ENCODE data around the gene CREB3L1.

CREB3L1 gene

DNA sequence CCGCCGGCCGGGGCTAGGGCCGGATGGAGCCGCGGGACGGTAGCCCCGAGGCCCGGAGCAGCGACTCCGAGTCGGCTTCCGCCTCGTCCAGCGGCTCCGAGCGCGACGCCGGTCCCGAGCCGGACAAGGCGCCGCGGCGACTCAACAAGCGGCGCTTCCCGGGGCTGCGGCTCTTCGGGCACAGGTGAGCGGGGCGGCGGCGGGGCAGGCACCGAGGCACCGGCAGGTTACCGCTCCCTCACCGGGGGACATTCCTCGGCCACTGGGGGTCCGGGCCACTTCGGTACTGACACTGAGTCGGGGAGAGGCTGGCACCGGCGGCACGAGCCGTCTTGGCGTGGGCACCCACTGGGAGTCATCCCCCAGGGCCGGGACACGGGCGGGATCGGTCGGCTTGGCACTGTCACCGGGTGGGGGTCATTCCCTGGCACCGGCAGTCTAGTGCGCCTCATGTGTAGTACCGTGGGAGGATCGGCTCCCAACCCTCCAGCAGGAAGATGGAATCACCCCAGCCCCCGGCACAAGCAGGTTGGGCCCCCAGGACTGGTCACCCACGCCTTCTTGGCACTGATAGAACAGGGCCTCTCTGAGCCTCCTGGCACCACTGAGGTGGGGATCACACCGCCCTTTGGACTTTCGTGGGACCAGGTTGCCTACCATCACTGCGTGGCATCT, 70.3 kb downstream of the CREB3L1 start:
- DNase-seq: no peak

- no peak for DNase-seq
These were observed 71.3 kb downstream of the CREB3L1 start for GRCh38 chr11:46348566-46349401.

- DNase-seq: no peak
These were observed 73.2 kb downstream of the CREB3L1 start for GRCh38 chr11:46350695-46351094.

DNA sequence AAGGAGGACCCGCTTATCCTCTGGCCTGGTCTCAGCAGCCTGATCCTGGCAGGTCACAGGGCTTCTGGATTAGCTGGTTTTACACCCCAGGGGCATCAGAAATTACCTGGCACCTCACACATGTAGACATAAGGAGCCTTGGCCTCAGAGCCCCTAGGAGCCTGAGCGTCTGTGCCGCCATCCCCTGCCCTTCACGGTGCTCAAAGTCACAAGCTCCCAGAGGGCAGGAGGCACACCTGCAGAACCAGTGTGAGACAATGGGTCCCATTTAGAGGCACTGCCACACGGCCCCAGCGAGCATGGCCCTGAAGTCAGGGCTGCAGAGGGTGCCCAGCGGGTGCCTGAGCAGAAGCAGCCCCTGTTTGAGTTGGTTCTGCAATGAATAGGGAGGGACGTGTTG, 73.7 kb downstream of the CREB3L1 start:
- DNase-seq: no peak

GRCh38 chr11:46351606-46352005, 74.1 kb downstream of the CREB3L1 start:
- DNase-seq: no peak

GRCh38 chr11:46352063-46352841, 74.8 kb downstream of the CREB3L1 start:
- DNase-seq: no peak

GRCh38 chr11:46353698-46354097, 76.2 kb downstream of the CREB3L1 start:
- DNase-seq: no peak

GRCh38 chr11:46356924-46357482, 79.5 kb downstream of the CREB3L1 start:
- DNase-seq: no peak

DNA sequence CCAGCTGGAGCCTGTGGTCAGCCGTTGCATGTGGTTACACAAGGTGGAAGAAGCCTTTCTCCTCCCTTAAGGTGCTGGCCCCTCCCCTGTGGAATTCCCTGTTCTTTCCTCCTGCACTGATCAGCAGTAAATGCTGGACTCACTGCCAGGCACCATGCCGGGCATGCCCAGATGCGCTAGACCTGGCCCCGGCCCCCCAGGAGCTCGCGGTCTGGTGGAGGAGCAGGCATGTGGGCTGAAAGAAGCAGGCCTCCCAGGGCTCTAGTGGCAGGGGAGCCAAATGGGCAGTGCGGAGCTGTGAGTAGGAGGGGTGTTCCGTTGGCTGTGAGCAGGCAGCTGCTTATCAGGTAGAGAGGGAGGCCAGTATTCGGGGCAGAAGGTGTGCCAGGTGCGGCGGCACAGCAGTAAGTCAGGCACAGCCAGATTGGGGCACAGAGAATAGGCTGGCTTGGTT, 80.0 kb downstream of the CREB3L1 start:
- no peak for DNase-seq

DNA sequence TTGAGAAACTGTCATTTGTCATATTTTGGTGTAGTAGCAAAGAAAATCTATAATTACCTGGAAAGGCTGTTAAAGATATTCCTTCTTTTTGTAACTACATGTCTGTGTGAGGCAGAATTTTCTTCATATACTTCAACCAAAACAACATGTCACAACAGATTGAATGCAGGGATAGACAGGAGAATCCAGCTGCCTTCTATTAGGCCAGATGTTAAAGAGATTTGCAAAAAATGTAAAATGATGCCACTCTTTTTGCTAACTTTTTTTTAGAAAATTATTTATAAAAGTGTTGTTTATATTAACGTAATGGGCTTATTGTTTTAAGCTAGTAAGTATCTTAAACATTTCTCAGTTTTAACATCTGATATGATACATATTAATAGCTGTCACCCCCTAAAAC, 82.5 kb downstream of the CREB3L1 start:
- DNase-seq: no peak

DNA sequence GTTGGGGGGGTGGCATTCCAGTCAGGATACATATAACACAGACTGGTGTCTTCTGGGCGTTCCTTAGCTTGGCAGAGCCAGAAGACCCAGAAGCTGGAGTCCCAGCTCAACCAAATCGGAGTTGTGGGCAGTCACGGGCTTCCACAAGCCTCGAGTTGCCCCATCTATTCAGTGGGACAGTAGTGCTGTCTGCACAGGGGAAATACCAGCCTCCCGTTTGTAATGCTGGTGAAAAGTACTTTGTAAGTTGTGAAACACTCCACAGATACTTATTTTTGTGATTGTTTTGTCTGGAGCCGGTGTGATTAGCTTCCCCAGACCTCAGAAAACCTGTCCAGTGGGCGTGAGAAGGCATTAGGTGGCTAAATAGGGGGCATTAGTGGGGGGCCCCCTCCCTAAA, 83.4 kb downstream of the CREB3L1 start:
- DNase-seq: no peak

GRCh38 chr11:46361283-46362155, 84.1 kb downstream of the CREB3L1 start:
- no peak for DNase-seq

- DNase-seq: no peak
These were observed 84.9 kb downstream of the CREB3L1 start for GRCh38 chr11:46362156-46363030.

GRCh38 chr11:46363031-46363407, 85.6 kb downstream of the CREB3L1 start:
- DNase-seq: no peak

- no peak for DNase-seq
These were observed 86.1 kb downstream of the CREB3L1 start for GRCh38 chr11:46363455-46364005.

GRCh38 chr11:46364056-46364455, 86.6 kb downstream of the CREB3L1 start:
- no peak for DNase-seq

- no peak for DNase-seq
These were observed 87.3 kb downstream of the CREB3L1 start for GRCh38 chr11:46364791-46365190.

- DNase-seq: no peak
These were observed 88.8 kb downstream of the CREB3L1 start for GRCh38 chr11:46366260-46366659.

DNA sequence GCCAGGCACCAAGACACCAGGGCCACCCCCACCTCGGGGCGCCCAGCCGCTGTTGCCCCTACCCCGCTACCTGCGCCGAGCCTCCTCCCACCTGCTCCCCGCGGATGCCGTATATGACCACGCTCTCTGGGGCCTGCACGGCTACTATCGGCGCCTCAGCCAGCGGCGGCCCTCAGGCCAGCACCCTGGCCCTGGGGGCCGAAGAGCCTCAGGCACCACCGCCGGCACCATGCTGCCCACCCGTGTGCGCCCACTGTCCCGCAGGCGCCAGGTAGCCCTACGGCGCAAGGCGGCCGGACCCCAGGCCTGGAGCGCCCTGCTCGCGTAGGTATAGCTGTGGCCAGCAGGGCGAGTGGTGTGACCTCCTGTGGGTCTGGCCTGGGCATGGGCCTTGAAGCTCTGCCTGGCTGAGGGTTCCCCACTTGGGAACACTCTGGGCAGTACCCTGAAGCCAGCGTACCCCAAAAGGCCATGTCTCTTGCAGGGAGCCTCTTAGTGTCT, 89.2 kb downstream of the CREB3L1 start:
- no peak for DNase-seq

GRCh38 chr11:46367244-46367915, 89.9 kb downstream of the CREB3L1 start:
- peak; percentile 40 for DNase-seq

Data from NCI-H1092 (cell line).